Lower leg skin (tissue), 3 donors: ENCODE results near the gene PDSS2.

ENCODE experiments used
- CTCF ChIP-seq, 3 donors: fragments of 450-650 bp; IDR thresholded peaks; one replicate each; pipeline ENCODE4 v1.5.1; 2016; ENCODE audit warnings: antibody characterized with exemption in 3 of 3, mild to moderate bottlenecking in 3 of 3, moderate library complexity in 2 of 3
- POLR2A ChIP-seq, 2 donors: fragments of 450-650 bp; IDR thresholded peaks; one replicate each; pipeline ENCODE4 v1.6.1; 2016 to 2017; ENCODE audit warnings: antibody characterized with exemption in 2 of 2, mild to moderate bottlenecking in 1 of 2, moderate library complexity in 1 of 2

- TF ChIP-seq CTCF (IDR thresholded peaks at IDR 0.05) (no peak), POLR2A (IDR thresholded peaks at IDR 0.05) (no peak)
Observed at GRCh38 chr6:107120404-107120803, 339.0 kb downstream of the PDSS2 start.
